GM12865 (cell line): ENCODE results near the gene SBF1.

Experiments
- DNase-seq: peaks from one replicate; pipeline ENCODE4 v3.0.0; 2010; ENCODE audit warnings: low read depth
- H3K4me3 ChIP-seq: 2 replicates; pipeline ENCODE4 v1.5.1; 2011; ENCODE audit warnings: mild to moderate bottlenecking, low read depth, low read length, control low read depth
- TF ChIP-seq, protein P1 (sequence below): IDR thresholded peaks from 2 replicates; pipeline ENCODE4 v1.5.1; 2011; ENCODE audit warnings: low read length, control low read depth, low read depth, inconsistent platforms; ENCODE audit not compliant: insufficient read depth; ENCODE audit errors: missing control alignments

SBF1 gene

DNA sequence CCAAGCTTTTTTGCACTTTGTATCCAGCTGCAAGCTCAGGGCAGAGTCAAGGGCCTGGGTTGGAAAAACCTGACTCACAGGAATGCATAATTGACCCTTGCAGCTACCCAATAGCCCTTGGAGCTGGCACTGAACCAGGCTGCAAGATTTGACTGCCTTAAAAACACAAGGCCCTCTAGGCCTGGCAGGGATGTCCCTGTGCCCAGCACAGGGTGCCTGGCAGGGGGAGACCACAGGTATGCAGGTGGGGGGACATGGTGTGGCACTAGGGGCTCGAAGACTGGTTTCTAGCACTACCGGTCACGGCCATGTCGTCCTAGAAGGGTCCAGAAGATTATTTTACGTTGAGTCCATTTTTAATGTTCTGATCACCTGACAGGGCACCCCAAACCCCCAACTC lies 30.2 kb downstream of the SBF1 start:
- TF ChIP-seq, protein P1, sequence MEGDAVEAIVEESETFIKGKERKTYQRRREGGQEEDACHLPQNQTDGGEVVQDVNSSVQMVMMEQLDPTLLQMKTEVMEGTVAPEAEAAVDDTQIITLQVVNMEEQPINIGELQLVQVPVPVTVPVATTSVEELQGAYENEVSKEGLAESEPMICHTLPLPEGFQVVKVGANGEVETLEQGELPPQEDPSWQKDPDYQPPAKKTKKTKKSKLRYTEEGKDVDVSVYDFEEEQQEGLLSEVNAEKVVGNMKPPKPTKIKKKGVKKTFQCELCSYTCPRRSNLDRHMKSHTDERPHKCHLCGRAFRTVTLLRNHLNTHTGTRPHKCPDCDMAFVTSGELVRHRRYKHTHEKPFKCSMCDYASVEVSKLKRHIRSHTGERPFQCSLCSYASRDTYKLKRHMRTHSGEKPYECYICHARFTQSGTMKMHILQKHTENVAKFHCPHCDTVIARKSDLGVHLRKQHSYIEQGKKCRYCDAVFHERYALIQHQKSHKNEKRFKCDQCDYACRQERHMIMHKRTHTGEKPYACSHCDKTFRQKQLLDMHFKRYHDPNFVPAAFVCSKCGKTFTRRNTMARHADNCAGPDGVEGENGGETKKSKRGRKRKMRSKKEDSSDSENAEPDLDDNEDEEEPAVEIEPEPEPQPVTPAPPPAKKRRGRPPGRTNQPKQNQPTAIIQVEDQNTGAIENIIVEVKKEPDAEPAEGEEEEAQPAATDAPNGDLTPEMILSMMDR = no peak
- no peak overlapping the region for H3K4me3 ChIP-seq
- no peak for DNase-seq

DNA sequence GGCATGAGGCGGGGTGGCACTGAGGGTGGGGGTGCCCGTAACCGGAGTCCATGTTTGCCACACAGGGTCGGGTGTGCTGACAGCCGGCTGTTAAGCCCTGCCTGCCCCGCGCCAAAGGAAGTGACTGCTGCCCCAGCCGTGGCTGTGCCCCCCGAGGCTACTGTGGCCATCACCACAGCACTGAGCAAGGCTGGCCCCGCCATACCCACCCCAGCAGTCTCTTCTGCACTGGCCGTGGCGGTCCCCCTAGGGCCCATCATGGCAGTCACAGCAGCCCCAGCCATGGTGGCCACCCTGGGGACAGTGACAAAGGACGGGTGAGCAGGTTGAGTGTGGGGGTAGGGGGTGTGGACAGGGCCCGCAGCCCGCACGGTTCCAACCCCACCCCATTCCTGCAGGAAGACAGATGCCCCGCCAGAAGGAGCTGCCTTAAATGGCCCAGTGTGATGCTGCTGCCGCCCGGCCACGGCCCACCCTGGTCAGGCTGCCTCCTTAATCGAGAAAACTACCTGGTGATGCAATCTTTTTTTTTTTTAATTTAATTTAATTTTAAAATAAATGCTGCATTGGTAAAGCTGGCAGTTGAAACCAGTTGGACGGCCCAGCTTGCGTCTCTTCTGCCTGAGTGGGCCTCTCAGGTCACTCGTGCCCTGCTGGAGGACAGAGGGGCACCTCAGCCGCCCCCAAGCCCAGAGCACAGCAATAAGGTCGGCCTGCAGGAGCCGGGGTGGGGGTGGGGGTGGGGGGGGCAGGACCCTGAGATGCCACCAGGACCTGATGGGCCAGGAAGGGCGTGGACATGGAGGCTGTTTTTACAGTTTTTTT lies 30.8 kb downstream of the SBF1 start:
- no peak overlapping the region for H3K4me3 ChIP-seq
- TF ChIP-seq, protein P1 = no peak
- DNase-seq = no peak

DNA sequence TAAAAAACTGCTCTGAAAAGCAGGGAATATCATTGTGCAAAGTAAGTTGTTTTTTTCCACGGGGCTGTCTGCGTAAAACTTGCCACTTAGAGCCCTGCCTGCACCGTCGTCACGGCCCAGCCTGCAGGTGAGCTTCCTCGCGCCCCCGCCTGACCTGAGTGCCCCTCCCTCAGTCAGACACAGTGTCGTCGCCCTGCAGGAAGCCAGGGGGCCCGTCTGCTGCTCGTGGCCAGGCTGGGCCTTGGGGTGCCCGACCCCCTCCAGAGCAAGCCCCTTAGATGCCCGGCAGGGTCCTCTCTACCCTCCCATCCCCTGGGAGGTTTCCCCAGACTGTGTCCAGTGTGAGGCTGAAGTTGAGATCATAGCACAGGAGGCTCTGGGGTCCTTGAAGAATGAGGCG lies 31.6 kb downstream of the SBF1 start:
- H3K4me3 ChIP-seq = no peak overlapping the region
- no peak for DNase-seq
- TF ChIP-seq, protein P1 = no peak

DNA sequence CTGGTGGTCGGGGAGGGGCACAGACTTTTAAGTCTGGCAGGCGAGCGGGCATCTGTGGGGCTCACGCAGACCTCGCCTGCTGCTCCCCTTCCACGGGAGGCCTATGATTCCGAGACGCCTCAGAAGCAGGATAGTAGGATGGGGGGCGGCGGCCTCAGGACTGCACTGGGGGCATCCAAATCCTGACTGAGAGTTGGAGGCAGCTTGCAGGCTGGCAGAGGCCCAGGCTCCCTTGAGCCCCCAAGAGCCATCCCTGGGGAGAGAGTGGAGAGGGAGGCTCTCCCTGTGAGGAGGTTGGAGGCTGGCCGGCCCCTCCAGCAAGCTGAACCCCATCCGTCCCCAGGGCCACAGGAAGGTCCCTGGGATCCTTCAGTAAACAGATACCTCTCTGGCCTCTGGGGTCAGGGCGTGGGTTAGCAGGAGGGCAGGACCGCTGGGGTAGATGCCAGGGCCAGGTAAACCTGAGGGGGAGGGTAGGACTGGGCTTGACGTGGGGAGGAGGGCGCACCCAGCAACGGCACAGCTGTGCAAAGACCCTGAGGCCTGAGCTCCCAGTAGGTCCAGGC lies 33.3 kb downstream of the SBF1 start:
- TF ChIP-seq, protein P1 = no peak
- no peak for DNase-seq
- no peak overlapping the region for H3K4me3 ChIP-seq

DNA sequence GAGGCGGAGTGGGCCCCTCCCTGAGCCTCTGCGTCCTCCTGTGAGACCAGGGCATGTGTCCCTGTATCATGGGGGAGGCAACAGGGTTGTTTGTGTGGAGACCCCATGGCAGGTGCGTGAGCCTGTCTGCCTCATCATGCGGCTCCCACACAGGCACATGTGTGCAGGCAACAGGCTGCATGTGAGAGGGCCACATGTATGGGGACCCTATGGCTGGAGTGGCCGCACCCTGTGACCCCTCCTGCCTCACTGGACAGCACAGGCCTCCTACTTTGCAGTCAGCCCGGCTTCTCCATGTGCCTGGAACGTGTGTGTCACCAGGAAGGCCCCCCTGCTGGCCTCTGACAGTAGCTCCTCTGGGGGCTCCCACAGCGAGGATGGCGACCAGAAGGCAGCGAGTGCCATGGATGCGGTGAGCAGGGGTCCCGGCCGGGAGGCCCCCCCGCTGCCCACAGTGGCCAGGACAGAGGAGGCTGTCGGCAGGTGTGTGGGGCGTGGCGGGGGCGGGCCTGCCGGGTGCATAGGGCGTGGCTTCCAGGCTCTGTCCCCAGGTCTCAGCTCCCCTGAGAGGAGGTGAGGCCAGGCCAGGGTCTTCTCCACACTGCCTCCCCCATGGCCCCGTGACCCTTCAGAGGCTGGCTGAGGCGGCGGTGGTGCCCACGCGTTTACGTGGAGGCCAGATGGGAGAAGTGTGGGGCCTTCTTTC lies 34.1 kb downstream of the SBF1 start:
- DNase-seq = no peak
- TF ChIP-seq, protein P1 = no peak
- H3K4me3 ChIP-seq = no peak overlapping the region

DNA sequence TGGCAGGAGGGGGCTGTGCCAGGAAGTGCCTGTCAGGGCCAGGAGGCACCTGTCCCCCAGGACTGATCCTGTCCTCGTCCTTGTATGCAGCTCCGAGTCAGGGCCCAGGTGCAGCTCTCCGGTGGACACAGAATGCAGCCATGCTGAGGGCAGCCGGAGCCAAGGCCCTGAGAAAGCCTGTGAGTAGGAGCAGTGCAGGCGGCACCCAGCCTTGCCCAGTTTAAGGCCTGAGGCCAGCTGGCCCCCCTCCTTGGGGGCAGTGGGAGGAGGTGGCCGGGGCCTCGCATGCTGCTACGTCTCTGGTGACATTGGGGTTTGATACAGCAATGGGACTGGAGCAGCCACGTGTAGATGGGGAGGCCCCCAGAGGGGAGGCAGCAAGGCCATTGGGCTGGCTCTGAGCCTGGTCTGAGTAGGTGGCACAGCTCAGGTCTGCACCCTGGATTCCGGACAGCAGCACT lies 34.9 kb downstream of the SBF1 start:
- no peak for DNase-seq
- TF ChIP-seq, protein P1 = no peak
- H3K4me3 ChIP-seq = no peak overlapping the region
